GM12801 (cell line): ENCODE data around the gene SRSF9.

Experiments used
- TF ChIP-seq, protein P1 (sequence below): IDR thresholded peaks from one replicate; pipeline ENCODE4 v1.5.1; 2011; ENCODE audit warnings: control low read depth; ENCODE audit not compliant: insufficient read length; ENCODE audit errors: extremely low read depth

SRSF9 gene

DNA sequence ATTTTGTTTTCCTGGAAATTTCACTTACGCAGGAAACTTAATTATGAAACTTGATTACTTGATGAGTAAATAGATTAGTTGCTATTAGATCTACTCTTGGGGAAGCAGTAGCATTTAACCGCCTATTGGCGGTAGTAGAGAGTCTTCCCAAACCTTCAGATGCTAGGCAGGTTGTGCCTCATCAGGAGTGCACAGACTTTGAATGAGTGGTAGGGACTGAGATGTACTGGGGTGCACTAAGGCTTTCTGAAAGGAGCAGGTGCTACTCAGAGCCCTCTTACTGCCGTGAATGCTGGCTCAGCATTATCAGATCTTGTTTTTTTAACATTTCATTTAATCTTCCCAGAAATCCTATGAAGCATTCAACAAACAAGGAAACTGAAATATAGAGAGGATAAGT lies 15.6 kb downstream of the SRSF9 start:
- TF ChIP-seq, protein P1, sequence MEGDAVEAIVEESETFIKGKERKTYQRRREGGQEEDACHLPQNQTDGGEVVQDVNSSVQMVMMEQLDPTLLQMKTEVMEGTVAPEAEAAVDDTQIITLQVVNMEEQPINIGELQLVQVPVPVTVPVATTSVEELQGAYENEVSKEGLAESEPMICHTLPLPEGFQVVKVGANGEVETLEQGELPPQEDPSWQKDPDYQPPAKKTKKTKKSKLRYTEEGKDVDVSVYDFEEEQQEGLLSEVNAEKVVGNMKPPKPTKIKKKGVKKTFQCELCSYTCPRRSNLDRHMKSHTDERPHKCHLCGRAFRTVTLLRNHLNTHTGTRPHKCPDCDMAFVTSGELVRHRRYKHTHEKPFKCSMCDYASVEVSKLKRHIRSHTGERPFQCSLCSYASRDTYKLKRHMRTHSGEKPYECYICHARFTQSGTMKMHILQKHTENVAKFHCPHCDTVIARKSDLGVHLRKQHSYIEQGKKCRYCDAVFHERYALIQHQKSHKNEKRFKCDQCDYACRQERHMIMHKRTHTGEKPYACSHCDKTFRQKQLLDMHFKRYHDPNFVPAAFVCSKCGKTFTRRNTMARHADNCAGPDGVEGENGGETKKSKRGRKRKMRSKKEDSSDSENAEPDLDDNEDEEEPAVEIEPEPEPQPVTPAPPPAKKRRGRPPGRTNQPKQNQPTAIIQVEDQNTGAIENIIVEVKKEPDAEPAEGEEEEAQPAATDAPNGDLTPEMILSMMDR: no peak

DNA sequence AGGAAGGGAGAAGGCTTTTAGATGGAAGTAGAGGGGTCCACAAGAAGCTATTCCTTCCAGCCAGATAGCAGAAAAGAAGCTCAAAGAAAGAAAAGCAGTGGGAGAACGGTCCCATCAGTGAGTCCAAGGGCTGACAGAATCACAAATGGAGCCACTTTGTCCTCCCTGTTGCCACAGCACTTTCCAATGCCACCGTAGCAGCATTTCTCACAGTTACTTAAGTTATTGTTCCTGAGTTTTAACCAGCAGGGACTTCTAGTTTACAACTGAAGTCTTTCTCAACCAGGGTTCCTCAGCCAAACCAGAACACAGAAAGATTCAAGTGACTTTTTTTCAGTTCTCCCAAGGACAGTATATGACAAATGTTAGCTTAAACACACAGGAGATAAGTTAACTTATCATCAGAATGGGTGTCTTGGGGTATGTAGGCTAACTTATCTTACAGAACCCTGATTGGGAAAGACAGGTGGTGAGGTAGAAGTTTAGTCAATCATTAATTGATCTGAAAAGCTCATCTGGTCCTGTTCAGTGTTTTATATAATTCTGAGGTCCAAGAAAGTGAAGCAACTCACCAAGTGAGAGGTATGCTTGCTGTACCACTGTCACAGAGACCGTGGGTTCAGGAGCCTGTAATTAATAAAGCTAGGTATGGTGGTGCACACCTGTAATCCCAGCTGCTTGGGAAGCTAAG lies 16.3 kb downstream of the SRSF9 start:
- TF ChIP-seq, protein P1: no peak

DNA sequence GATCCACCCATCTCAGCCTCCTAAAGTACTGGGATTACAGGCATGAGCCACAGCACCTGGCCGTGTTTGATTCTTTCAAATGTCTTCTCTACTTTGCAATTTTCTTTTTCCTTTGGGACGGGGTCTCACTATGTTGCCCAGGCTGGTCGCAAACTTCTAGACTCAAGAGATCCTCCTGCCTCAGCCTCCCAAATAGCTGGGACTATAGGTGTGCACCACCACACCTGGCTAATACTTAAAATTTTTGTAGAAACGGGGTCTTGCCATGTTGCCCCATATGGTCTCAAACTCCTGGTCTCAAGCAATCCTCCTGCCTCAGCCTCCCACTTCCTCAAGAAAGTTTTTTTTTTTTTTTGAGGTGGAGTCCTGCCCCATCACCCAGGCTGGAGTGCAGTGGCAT lies 21.6 kb downstream of the SRSF9 start:
- TF ChIP-seq, protein P1: no peak

DNA sequence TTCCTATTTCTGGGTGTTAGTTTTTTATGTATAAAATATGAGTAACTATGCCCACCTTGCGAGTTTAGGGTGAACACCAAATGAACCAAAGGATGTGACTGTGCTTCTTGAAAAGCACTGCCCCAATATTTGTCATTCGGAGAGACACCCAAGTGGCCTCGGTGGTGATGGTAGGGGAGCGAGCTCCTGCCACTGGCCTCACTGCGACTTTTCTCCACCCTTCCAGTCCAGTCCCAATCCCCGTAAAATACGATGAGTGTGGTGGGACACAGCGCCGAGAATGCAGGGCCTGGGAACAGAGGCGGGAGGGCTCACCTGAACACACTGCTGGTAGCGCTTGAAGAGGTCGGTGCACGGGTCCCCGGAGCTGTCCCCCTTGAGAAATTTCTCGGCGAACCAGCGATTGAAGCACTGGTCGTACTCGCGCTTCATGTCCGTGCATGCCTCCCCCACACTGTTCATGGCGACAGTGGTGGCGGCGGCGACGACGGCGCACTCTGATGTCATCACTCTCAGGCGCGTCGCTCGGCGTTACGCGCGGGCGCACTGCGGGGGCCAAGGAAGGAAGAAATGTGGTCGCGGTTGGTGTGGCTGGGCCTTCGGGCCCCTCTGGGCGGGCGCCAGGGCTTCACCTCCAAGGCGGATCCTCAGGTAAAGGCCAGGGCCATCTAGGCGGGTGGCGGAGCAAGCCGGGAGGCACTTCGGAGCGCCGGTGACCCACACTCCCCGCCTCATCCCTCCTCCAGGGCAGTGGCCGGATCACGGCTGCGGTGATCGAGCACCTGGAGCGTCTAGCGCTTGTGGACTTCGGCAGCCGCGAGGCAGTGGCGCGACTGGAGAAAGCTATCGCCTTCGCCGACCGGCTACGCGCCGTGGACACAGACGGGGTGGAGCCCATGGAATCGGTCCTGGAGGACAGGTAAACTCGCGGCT lies 23.4 kb downstream of the SRSF9 start, which contains the start of the genes GATC and TRIAP1:
Gene GATC, plus strand, starts transcription at position 534 of the 933 bp plus-strand sequence. Its CDS starts 37 bp downstream, at position 571.
Gene TRIAP1, minus strand, starts transcription at position 474 of the 933 bp plus-strand sequence. Its CDS starts 12 bp downstream, at position 462.
- TF ChIP-seq, protein P1: no peak

DNA sequence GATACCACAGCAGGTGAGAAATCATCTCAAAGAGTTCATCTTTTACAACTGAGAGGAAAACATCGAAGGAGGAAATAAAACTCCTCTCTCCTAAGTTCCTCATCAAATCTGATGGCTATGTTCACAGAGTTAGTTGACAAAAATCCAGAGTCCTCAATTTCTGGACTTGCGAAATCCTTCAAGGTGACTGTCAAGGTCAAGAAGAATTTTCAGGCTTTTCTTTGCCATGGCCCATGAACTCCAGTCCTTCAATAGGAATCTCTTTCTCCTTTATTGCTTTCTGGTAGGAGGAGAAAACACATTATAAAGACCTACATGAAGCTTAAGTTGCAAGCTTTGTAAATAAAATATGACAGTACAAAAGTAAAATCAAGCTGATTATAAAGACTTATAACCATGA lies 24.9 kb downstream of the SRSF9 start:
- TF ChIP-seq, protein P1: no peak

DNA sequence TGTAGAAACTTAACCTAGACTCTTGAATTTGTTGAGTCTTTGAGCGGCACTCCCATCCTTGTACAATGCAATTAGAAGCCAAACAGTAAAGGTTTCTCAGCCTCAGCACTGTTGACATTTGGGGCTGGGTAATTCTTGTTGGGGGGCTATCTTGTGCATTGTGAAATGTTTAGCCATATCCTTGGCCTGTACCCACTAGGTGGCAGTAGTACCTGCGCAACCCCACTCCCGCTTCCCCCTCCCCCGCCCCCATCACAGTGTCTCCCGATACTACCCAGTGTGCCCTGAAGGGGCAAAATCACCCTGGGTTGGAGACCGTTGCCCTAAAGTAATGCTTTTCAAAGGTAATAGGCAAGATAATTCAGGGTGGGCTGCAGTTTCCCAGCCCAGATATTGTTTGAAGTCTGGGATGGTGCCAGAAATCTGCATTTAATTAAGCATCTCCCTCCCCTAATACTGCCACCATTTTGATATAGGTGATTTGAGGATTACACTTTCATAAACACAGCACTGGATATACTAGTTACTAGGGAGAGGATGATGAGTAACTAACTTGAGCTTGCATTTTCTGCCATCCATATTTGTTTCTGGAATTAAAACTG lies 29.8 kb downstream of the SRSF9 start:
- TF ChIP-seq, protein P1: no peak
